AG09319 (cell line): ENCODE data around the gene ZNF592.

ENCODE experiments used
- DNase-seq: peaks from one replicate; pipeline ENCODE4 v3.0.0-alpha.2; 2010; ENCODE audit warnings: low read depth; ENCODE audit errors: extremely low read depth
- TF ChIP-seq, protein P1 (sequence below): IDR thresholded peaks from 2 replicates; pipeline ENCODE4 v1.5.1; 2011; ENCODE audit warnings: low read depth, mild to moderate bottlenecking, inconsistent platforms, low read length, moderate library complexity

Gene ZNF592

DNA sequence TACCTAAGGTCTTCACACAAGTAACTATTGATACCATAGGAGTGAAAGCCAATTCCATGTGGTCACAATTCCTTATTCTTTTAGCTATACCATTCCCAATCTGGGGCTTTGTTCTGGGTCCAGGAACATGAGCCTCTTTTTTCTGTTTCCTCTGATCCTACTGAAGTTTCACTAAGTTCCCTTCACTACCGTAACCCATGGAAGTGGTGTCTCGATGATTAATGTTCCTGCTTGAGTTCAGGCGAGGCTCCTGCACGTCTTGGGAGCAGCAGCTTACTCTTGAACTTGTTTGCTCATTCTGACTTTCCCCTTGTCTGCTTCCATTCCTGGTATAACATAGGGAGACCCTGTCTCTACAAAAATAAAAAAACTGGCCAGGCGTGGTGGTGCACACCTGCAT, 23.6 kb downstream of the ZNF592 start:
- no peak for DNase-seq

DNA sequence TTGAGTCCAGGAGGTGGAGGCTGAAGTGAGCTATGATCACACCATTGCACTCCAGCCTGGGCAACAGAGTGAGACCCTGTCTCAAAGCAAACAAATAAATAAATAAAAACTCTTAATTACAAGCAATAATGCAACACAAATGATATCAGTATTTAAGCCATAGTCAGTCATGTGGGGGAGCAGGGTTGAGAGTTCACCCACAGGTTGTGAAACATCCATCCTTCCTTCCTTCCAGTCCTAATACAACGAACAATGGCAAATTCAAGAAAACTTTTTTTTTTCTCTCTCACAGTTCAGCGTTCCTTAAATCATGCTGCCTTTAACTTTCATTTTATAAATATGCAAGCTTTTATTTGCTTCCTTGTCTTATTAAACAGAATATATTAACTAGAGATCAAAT, 24.1 kb downstream of the ZNF592 start:
- TF ChIP-seq, protein P1, sequence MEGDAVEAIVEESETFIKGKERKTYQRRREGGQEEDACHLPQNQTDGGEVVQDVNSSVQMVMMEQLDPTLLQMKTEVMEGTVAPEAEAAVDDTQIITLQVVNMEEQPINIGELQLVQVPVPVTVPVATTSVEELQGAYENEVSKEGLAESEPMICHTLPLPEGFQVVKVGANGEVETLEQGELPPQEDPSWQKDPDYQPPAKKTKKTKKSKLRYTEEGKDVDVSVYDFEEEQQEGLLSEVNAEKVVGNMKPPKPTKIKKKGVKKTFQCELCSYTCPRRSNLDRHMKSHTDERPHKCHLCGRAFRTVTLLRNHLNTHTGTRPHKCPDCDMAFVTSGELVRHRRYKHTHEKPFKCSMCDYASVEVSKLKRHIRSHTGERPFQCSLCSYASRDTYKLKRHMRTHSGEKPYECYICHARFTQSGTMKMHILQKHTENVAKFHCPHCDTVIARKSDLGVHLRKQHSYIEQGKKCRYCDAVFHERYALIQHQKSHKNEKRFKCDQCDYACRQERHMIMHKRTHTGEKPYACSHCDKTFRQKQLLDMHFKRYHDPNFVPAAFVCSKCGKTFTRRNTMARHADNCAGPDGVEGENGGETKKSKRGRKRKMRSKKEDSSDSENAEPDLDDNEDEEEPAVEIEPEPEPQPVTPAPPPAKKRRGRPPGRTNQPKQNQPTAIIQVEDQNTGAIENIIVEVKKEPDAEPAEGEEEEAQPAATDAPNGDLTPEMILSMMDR, result no peak
- DNase-seq, result no peak

More for the DNA sequence above, 23.6 kb downstream of the ZNF592 start:
- TF ChIP-seq, protein P1, result no peak

DNA sequence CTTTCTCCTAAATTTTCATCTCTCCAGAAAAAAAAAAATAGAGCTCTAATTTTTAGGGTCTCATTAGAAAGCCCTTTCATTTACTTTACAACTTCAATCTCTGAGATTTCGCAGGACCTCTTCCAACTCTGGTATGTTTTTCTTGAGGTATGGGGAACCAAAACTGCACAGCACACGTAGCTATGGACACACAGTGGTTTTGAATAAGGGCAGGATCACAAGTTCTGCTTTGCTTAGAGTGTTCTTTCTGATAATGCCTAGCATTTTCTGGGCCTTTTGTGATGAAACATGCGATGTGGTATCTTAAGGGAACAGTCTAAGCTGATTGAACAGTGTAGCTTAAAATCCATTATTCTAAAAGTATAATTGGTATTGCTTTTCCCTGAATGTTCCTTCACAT, 25.3 kb downstream of the ZNF592 start:
- TF ChIP-seq, protein P1, result no peak

DNA sequence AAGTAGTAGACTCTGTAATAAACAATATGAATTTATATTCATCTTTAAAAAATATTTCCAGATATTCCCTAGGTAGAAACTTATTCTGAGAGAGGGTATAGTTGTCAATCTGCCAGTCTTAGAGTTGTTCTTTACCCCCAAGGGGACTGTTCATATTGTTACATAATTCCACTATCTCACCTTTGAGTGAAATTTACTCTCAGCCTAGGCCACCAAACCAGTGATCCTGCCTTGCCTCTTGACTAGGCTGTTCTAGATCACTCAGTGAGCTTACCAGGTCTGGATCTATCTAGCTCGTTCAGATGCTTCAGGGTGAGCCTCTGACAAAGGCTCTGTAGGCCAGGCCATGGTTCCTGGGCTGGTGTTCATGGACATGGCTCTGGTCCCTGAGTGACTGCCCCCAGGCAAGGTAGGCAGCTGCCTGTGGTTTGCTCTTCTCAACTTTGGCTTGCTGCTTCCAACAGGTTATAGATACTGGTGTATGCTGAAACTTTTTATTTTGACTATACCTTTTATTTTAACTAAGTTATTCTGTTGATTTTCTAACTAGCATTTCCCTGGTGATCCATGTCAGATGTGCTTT, 27.6 kb downstream of the ZNF592 start:
- DNase-seq, result no peak
- TF ChIP-seq, protein P1, result no peak

More for the DNA sequence above, 25.3 kb downstream of the ZNF592 start:
- no peak for DNase-seq

DNA sequence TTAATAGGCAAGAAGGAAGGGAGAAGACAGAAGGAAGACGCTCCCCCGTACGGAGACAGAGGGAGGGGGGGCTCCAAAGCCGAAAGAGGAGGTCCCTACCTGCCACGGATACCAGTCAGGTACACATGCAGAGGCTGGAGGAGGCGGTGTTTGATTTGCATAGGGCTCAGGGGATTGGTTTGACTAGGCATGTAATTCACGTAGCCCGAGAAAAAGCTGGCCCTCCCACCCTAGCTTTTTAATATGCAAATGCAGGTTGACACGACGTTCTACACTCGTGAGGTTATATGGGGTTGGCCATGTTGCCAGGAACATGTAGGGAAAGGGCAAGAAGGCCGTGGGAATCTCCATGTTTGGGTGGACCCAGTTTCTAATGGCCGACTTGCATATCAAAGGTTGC, 29.8 kb downstream of the ZNF592 start:
- TF ChIP-seq, protein P1, result no peak
- no peak for DNase-seq

DNA sequence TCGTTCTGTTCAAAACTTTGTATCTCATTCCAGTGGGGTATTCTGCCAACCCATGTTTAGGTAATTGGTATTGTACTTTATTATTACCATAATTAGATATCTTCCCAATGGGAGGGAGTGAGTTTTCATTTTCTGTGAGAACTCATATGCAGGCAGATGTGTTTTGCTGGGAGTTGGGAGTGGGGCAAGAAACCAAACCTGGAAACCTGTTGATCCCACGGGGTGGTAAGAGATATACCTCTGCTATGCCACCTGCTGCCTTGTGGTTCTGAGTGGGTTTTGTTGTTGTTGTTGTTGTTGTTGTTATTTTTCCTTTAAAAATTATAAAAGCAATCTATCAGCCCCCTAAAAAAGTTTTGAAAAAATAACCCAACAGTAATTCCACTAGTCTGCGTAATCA, 32.1 kb downstream of the ZNF592 start:
- no peak for DNase-seq
- TF ChIP-seq, protein P1, result no peak

DNA sequence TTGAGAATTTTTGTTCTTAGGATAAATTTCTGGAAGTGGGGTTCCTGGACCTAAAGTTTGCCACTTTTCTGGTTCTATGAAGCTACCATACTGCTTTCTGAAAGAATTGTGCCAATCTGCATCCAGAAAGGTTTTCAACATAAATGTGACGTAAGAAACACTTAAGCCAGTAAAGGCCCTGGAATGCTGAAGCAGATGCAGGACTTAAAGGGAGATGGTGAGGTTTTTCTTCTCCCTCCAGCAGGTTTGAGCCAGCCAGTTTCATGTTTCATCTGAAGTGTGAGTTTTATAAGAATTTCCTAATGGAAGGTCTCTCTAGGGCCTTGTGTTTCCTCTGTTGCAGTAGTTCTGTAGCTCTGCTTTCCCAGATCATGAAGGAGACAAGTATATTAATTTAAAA, 33.1 kb downstream of the ZNF592 start:
- no peak for DNase-seq
- TF ChIP-seq, protein P1, result no peak
